Bronchial epithelial cell (primary cell): ENCODE measurements around the gene KBTBD4. TPM values are rescaled to one million over a fixed set of nuclear protein-coding genes. Genes with fewer than 3 reads are reported as not detected.

Source experiments
- DNase-seq: peaks from one replicate; pipeline ENCODE4 v3.0.0-alpha.2; 2010; ENCODE audit warnings: low read depth
- FAIRE-seq: peaks from 2 replicates; lab custom pipeline; 2011; peaks lifted over from hg19 to GRCh38; lab: Jason Lieb, UNC
- H3K27me3 ChIP-seq: 2 replicates; pipeline ENCODE4 v1.5.1; 2011; ENCODE audit warnings: low read length; ENCODE audit not compliant: control insufficient read depth, insufficient read depth
- H3K36me3 ChIP-seq: 2 replicates; pipeline ENCODE4 v1.5.1; 2011; ENCODE audit warnings: low read length; ENCODE audit not compliant: control insufficient read depth, insufficient read depth
- H3K4me3 ChIP-seq: 2 replicates; pipeline ENCODE4 v1.5.1; 2011; ENCODE audit warnings: mild to moderate bottlenecking, low read depth, low read length, control low read depth
- CTCF ChIP-seq: IDR thresholded peaks from 2 replicates; pipeline ENCODE4 v1.5.1; 2011; ENCODE audit warnings: mild to moderate bottlenecking, moderate library complexity, low read length, control low read depth, inconsistent platforms; ENCODE audit not compliant: insufficient read depth, severe bottlenecking
- total RNA-seq: library from RNA; depleted of rRNA; stranded (reverse); fragments of >200 nt; gene quantifications from 2 replicates; pipeline ENCODE4 v1.2.1, GENCODE V29; 2014

Gene KBTBD4
- total RNA-seq, 1 donor from 2014 or later: 14.7 TPM

GRCh38 chr11:47589584-47589976 lies 10.8 kb upstream of the KBTBD4 start:
- Histone ChIP-seq H3K27me3 (peaks cover 28% of the 10 kb centered on the region), H3K4me3 (peak overlapping the region; percentile 18), H3K36me3 (no peaks in the 10 kb centered on the region)
- no peak for TF ChIP-seq CTCF
- DNase-seq (no peak), FAIRE-seq (no peak)

GRCh38 chr11:47589118-47589517 lies 10.3 kb upstream of the KBTBD4 start:
- FAIRE-seq (no peak), DNase-seq (no peak)
- H3K36me3 ChIP-seq: no peaks in the 10 kb centered on the region
- no peak overlapping the region for H3K4me3 ChIP-seq
- no peak for TF ChIP-seq CTCF
- H3K27me3 ChIP-seq: peaks cover 25% of the 10 kb centered on the region

GRCh38 chr11:47587723-47588326 lies 9.1 kb upstream of the KBTBD4 start:
- H3K27me3 ChIP-seq: peaks cover 13% of the 10 kb centered on the region
- no peak for FAIRE-seq
- peaks cover 10% of the 10 kb centered on the region for H3K36me3 ChIP-seq
- H3K4me3 ChIP-seq: no peak overlapping the region
- no peak for TF ChIP-seq CTCF
- no peak for DNase-seq

- no peak for TF ChIP-seq CTCF
- no peak for DNase-seq
- peaks cover 14% of the 10 kb centered on the region for H3K36me3 ChIP-seq
- H3K27me3 ChIP-seq: peaks cover 8% of the 10 kb centered on the region
- H3K4me3 ChIP-seq: no peak overlapping the region
- no peak for FAIRE-seq
Measured at GRCh38 chr11:47587039-47587716, 8.4 kb upstream of the KBTBD4 start.

GRCh38 chr11:47586098-47586855 lies 7.5 kb upstream of the KBTBD4 start, which contains the start of gene FAM180B:
FAM180B (plus strand) TSS chr11:47586678; CDS start chr11:47586769, 91 bp downstream.
- TF ChIP-seq CTCF: no peak
- DNase-seq: no peak
- H3K27me3 ChIP-seq: peaks cover 6% of the 10 kb centered on the region
- no peak for FAIRE-seq
- H3K36me3 ChIP-seq: peaks cover 19% of the 10 kb centered on the region
- H3K4me3 ChIP-seq: no peak within 1 kb of the TSS
